Naive thymus-derived CD4-positive, alpha-beta T cell (primary cell): Measurements from ENCODE around the gene PRKD3. TPM values are rescaled to one million over a fixed set of nuclear protein-coding genes. Genes with fewer than 3 reads are reported as not detected.

ENCODE experiments used
- ATAC-seq: fragments of 150-1000 bp; cut with Tn5 transposase; 2 replicates; pipeline ENCODE4 v1.10.0; 2021; ENCODE audit warnings: mild to moderate bottlenecking, moderate library complexity
- CTCF ChIA-PET: fragments of 350-600 bp; sonication (Branson Sonifier 250); formaldehyde crosslinking; loops from one replicate; lab custom pipeline; 2021; ENCODE audit warnings: antibody characterized with exemption; lab: Charles Lee
- POLR2A ChIA-PET: fragments of 350-600 bp; sonication (Branson Sonifier 250); formaldehyde crosslinking; loops from one replicate; lab custom pipeline; 2021; ENCODE audit warnings: antibody characterized with exemption, inconsistent platforms; lab: Charles Lee
- DNase-seq, 9 donors: peaks; one replicate each; pipeline versions ENCODE4 v3.0.0 to v3.0.0-alpha.2; 2020 to 2022; ENCODE audit warnings: mixed read lengths in 1 of 9
- H3K27ac ChIP-seq: one replicate; pipeline ENCODE4 v1.7.0; 2013; ENCODE audit warnings: mild to moderate bottlenecking, low read depth, low read length, moderate library complexity
- H3K27me3 ChIP-seq, 2 donors: one replicate each; pipeline ENCODE4 v1.7.0; 2013; ENCODE audit warnings: low read length in 2 of 2, mild to moderate bottlenecking in 2 of 2, moderate library complexity in 2 of 2; ENCODE audit not compliant: control insufficient read depth in 2 of 2, insufficient read depth in 2 of 2
- H3K36me3 ChIP-seq, 3 experiments: 1 replicate in 2 of 3; 2 replicates in 1 of 3; pipeline ENCODE4 v1.7.0; 2013; ENCODE audit warnings: low read length in 3 of 3, mild to moderate bottlenecking in 3 of 3, moderate library complexity in 1 of 3; ENCODE audit not compliant: insufficient read depth in 3 of 3, control insufficient read depth in 2 of 3
- H3K4me1 ChIP-seq, 2 donors: one replicate each; pipeline ENCODE4 v1.7.0; 2013; ENCODE audit warnings: low read length in 2 of 2, mild to moderate bottlenecking in 2 of 2, moderate library complexity in 1 of 2; ENCODE audit not compliant: control insufficient read depth in 2 of 2, insufficient read depth in 2 of 2
- H3K4me3 ChIP-seq: 2 replicates; pipeline ENCODE4 v1.7.0; 2013; ENCODE audit warnings: mild to moderate bottlenecking, low read length
- H3K9me3 ChIP-seq, 3 experiments: 1 replicate in 2 of 3; 2 replicates in 1 of 3; pipeline ENCODE4 v1.7.0; 2013; ENCODE audit warnings: low read length in 3 of 3; ENCODE audit not compliant: control insufficient read depth in 2 of 3
- H3K27ac Mint-ChIP-seq, 9 donors: one replicate each; pipeline ENCODE4 v1.8.0; 2020 to 2022; ENCODE audit warnings: mixed read lengths in 9 of 9, mild to moderate bottlenecking in 8 of 9, moderate library complexity in 5 of 9, inconsistent platforms in 2 of 9
- H3K27me3 Mint-ChIP-seq, 5 donors: one replicate each; pipeline ENCODE4 v1.8.0; 2021 to 2022; ENCODE audit warnings: mixed read lengths in 5 of 5, mild to moderate bottlenecking in 1 of 5
- H3K36me3 Mint-ChIP-seq, 5 donors: one replicate each; pipeline ENCODE4 v1.8.0; 2020 to 2022; ENCODE audit warnings: mixed read lengths in 5 of 5, mild to moderate bottlenecking in 3 of 5, inconsistent platforms in 1 of 5
- H3K4me1 Mint-ChIP-seq, 7 donors: one replicate each; pipeline ENCODE4 v1.8.0; 2020 to 2022; ENCODE audit warnings: mixed read lengths in 7 of 7, mild to moderate bottlenecking in 3 of 7, inconsistent platforms in 1 of 7
- H3K4me3 Mint-ChIP-seq, 10 donors: one replicate each; pipeline ENCODE4 v1.8.0; 2020 to 2022; ENCODE audit warnings: mild to moderate bottlenecking in 10 of 10, mixed read lengths in 10 of 10, moderate library complexity in 6 of 10, inconsistent platforms in 2 of 10
- H3K9me3 Mint-ChIP-seq, 11 donors: one replicate each; pipeline ENCODE4 v1.8.0; 2020 to 2022; ENCODE audit warnings: mixed read lengths in 11 of 11, mild to moderate bottlenecking in 4 of 11, inconsistent platforms in 1 of 11, moderate library complexity in 1 of 11
- intact Hi-C, 2 donors: fragments of 100-400 bp; cut with micrococcal nuclease; formaldehyde crosslinking; loops; one replicate each; pipeline ENCODE4 v1.15.1; 2023
- polyA plus RNA-seq, 2 donors: library from polyadenylated mRNA; unstranded; fragments of 300-500 nt; fragmentation: Illumina TruSeq; gene quantifications; one replicate each; pipeline ENCODE4 v1.2.3, GENCODE V29; 2021
- total RNA-seq, 6 experiments: library from RNA in 5 of 6; stranded (reverse) in 5 of 6; gene quantifications; 1 replicate in 5 of 6; 2 replicates in 1 of 6; pipeline ENCODE4 v1.2.3 and lab custom pipeline; 2021 to 2026

The PRKD3 gene
- total and polyA plus RNA-seq, 7 experiments from 2014 or later: 12.8 to 47.3 (median 37.4) TPM

DNA sequence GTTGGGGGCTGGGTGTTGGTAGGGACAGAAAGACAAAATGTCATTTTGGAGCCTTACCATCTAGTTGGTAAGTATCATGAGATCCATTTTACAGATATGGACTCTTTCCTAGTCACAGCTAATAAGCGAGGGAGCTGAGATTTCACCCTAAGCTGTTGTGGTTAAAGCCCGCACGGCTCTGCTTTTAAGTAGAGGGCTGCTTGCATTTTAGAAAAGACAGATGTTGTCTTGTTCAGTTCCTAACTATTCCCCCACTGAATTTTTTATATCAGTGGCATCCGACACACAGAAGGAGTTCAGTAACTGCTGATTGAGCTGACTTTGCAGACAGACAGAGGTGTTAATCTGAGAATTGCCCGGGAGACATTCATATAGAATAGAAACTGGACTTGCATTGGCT is 23.5 kb upstream of the PRKD3 start:
- Mint-ChIP-seq H3K4me1 (peaks cover 4 to 17% (median 10%) of the 10 kb centered on the region in 7 donors), H3K27ac (no peak overlapping the region), H3K4me3 (no peak overlapping the region), H3K36me3 (peaks cover 0 to 3% (median 0%) of the 10 kb centered on the region in 5 donors), H3K9me3 (no peaks in the 10 kb centered on the region), H3K27me3 (peaks cover 9 to 70% (median 22%) of the 10 kb centered on the region in 5 donors)
- ChIA-PET POLR2A (no interaction called here), CTCF (no interaction called here)
- H3K27me3 ChIP-seq: no peaks in the 10 kb centered on the region
- no peak overlapping the region for H3K4me3 ChIP-seq
- intact Hi-C loops: no loop called here
- H3K9me3 ChIP-seq: no peaks in the 10 kb centered on the region
- H3K27ac ChIP-seq: no peak overlapping the region
- no peak for DNase-seq
- no peak for ATAC-seq
- H3K36me3 ChIP-seq: no peaks in the 10 kb centered on the region
- H3K4me1 ChIP-seq: peaks cover 4 to 6% of the 10 kb centered on the region in 2 donors

GRCh38 chr2:37344453-37345361 is 20.1 kb upstream of the PRKD3 start, which contains the start of gene QPCT:
Gene QPCT (plus strand): TSS chr2:37344630. CDS start chr2:37344732, 102 bp downstream.
- H3K4me3 ChIP-seq: peak within 1 kb of the TSS; percentile 57
- no peaks in the 10 kb centered on the region for H3K9me3 ChIP-seq
- H3K4me1 Mint-ChIP-seq: peaks cover 4 to 17% (median 10%) of the 10 kb centered on the region in 7 donors
- peaks cover 0 to under 1% (median 0%) of the 10 kb centered on the region in 5 donors for H3K36me3 Mint-ChIP-seq
- intact Hi-C loops: loop anchor here (1.0 to 5.0 kb wide), 4 partner anchors 19 to 48 kb away; no protein-coding TSS in a partner anchor
- H3K27me3 ChIP-seq: no peaks in the 10 kb centered on the region
- DNase-seq: peak; percentile 25 to 49 (median 44)
- ChIA-PET CTCF (no interaction called here), POLR2A (no interaction called here)
- no peaks in the 10 kb centered on the region for H3K9me3 Mint-ChIP-seq
- ATAC-seq: peak; percentile 86
- peak within 1 kb of the TSS in 6 of 9 donors; percentile 9 to 68 (median 50) for H3K27ac Mint-ChIP-seq
- H3K27me3 Mint-ChIP-seq: peaks cover 1 to 83% (median 17%) of the 10 kb centered on the region in 5 donors
- H3K4me1 ChIP-seq: peaks cover 4 to 6% of the 10 kb centered on the region in 2 donors
- no peaks in the 10 kb centered on the region for H3K36me3 ChIP-seq
- peak within 1 kb of the TSS; percentile 78 to 89 (median 86) for H3K4me3 Mint-ChIP-seq
- no peak within 1 kb of the TSS for H3K27ac ChIP-seq

GRCh38 chr2:37343537-37344434 is 19.2 kb upstream of the PRKD3 start:
- POLR2A ChIA-PET: interaction anchor here (0.6 kb wide), 2 partner anchors 32 to 1389 kb away, joined by 3 read pairs; no protein-coding TSS in a partner anchor
- intact Hi-C loops: loop anchor here (1.0 to 5.0 kb wide), 3 partner anchors 18 to 49 kb away; no protein-coding TSS in a partner anchor
- Histone ChIP-seq H3K4me3 (no peak overlapping the region), H3K9me3 (no peaks in the 10 kb centered on the region), H3K27me3 (no peaks in the 10 kb centered on the region), H3K27ac (no peak overlapping the region), H3K36me3 (no peaks in the 10 kb centered on the region), H3K4me1 (peaks cover 4 to 6% of the 10 kb centered on the region in 2 donors)
- Mint-ChIP-seq H3K36me3 (no peaks in the 10 kb centered on the region), H3K4me1 (peaks cover 4 to 17% (median 10%) of the 10 kb centered on the region in 7 donors), H3K9me3 (no peaks in the 10 kb centered on the region), H3K4me3 (peak overlapping the region; percentile 78 to 89 (median 86)), H3K27ac (peak overlapping the region in 5 of 9 donors; percentile 9 to 68 (median 51)), H3K27me3 (peaks cover 0 to 83% (median 11%) of the 10 kb centered on the region in 5 donors)
- ATAC-seq: no peak
- DNase-seq: no peak
- CTCF ChIA-PET: no interaction called here

DNA sequence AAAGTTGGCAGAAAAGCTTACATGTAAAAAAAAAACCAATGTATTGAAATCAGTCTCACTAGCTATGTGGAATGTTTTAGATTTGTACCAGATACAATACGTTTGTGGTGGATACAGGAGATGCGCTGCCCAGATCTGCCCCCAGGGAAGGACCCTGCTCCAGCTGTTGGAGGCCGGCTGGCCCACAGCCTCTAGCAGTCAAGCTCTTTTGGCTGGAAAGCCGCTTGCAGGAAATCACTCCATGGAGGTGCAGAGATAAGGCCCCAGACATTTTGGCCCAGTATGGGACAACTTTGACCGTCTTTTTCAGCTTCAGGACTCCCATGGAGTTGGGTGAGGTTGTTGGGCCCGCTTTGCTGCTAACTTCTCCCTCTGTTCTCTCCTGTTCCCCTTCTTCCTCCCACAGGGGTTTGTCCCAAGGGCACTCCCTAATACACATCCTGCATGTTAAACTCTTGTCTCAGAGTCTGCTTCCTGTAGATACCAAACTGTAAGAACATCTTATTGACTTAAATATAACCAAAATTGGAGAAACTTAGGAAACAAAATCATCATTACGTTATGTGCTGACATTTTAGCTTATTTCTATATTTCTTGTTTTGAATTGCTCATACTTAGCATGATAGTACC is 18.1 kb upstream of the PRKD3 start:
- Mint-ChIP-seq H3K27me3 (peaks cover 0 to 82% (median 6%) of the 10 kb centered on the region in 5 donors), H3K4me1 (peaks cover 4 to 17% (median 10%) of the 10 kb centered on the region in 7 donors), H3K27ac (no peak overlapping the region), H3K9me3 (no peaks in the 10 kb centered on the region), H3K36me3 (no peaks in the 10 kb centered on the region), H3K4me3 (no peak overlapping the region)
- no peak for ATAC-seq
- peaks cover 4 to 6% of the 10 kb centered on the region in 2 donors for H3K4me1 ChIP-seq
- ChIA-PET CTCF (no interaction called here), POLR2A (interaction anchor here (0.6 kb wide), 2 partner anchors 64 to 1390 kb away, joined by 3 read pairs; no protein-coding TSS in a partner anchor)
- intact Hi-C loops: loop anchor here in 1 of 2 donors (5.0 kb wide), 1 partner anchor 50 kb away; no protein-coding TSS in a partner anchor
- no peak overlapping the region for H3K27ac ChIP-seq
- no peaks in the 10 kb centered on the region for H3K36me3 ChIP-seq
- H3K9me3 ChIP-seq: no peaks in the 10 kb centered on the region
- no peak for DNase-seq
- H3K27me3 ChIP-seq: no peaks in the 10 kb centered on the region
- no peak overlapping the region for H3K4me3 ChIP-seq

DNA sequence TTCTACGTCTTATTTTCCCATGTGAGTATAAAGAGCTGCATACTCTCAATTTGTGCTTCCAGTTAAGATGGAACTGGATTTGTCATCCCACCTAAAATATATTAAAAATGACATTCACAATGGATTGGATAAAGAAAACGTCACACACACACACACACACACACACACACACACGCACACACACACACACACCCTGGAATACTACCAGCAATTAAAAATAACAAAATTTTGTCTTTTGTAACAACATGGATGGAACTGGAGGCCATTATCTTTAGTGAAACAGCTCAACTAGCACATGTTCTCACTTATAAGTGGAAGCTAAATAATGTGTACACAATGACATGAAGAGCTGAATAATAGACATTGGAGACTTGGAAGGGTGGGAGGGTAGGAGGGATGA is 16.0 kb upstream of the PRKD3 start:
- H3K27me3 Mint-ChIP-seq: peaks cover 0 to 77% (median 0%) of the 10 kb centered on the region in 5 donors
- H3K36me3 Mint-ChIP-seq: no peaks in the 10 kb centered on the region
- intact Hi-C loops: loop anchor here in 1 of 2 donors (5.0 kb wide), 1 partner anchor 52 kb away; no protein-coding TSS in a partner anchor
- Histone ChIP-seq H3K4me3 (no peak overlapping the region), H3K27ac (no peak overlapping the region), H3K27me3 (no peaks in the 10 kb centered on the region), H3K4me1 (peaks cover 4 to 6% of the 10 kb centered on the region in 2 donors), H3K36me3 (no peaks in the 10 kb centered on the region), H3K9me3 (no peaks in the 10 kb centered on the region)
- POLR2A ChIA-PET: no interaction called here
- H3K9me3 Mint-ChIP-seq: no peaks in the 10 kb centered on the region
- ATAC-seq (no peak), DNase-seq (no peak)
- CTCF ChIA-PET: interaction anchor here (0.7 to 1.0 kb wide), 2 partner anchors 10 to 55 kb away, joined by 4 read pairs; no protein-coding TSS in a partner anchor
- no peak overlapping the region for H3K4me3 Mint-ChIP-seq
- peaks cover 4 to 15% (median 10%) of the 10 kb centered on the region in 7 donors for H3K4me1 Mint-ChIP-seq
- H3K27ac Mint-ChIP-seq: no peak overlapping the region
